ENCODE measurements around the gene PWP1.

GRCh38 chr12:107760207-107760808, 74.7 kb downstream of the PWP1 start:
- TF ChIP-seq RAD21 (IDR thresholded peaks at IDR 0.05; ENCODE audit: insufficient read depth, low read depth, low read length), result no peak
- TF ChIP-seq, protein P1, sequence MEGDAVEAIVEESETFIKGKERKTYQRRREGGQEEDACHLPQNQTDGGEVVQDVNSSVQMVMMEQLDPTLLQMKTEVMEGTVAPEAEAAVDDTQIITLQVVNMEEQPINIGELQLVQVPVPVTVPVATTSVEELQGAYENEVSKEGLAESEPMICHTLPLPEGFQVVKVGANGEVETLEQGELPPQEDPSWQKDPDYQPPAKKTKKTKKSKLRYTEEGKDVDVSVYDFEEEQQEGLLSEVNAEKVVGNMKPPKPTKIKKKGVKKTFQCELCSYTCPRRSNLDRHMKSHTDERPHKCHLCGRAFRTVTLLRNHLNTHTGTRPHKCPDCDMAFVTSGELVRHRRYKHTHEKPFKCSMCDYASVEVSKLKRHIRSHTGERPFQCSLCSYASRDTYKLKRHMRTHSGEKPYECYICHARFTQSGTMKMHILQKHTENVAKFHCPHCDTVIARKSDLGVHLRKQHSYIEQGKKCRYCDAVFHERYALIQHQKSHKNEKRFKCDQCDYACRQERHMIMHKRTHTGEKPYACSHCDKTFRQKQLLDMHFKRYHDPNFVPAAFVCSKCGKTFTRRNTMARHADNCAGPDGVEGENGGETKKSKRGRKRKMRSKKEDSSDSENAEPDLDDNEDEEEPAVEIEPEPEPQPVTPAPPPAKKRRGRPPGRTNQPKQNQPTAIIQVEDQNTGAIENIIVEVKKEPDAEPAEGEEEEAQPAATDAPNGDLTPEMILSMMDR (IDR thresholded peaks at IDR 0.05 in 2 of 3, conservative IDR thresholded peaks at IDR 0.05 in 1 of 3; ENCODE audit: control insufficient read depth in 2 of 3, extremely low read depth in 1 of 3, insufficient read depth in 1 of 3, low read depth in 3 of 3, low read length in 3 of 3), result no peak
- TF ChIP-seq PAX8 (IDR thresholded peaks at IDR 0.05), result no peak
- TF ChIP-seq POLR2A (IDR thresholded peaks at IDR 0.05; ENCODE audit: low read depth, low read length), result no peak
- no peak for TF ChIP-seq RFX5 (IDR thresholded peaks at IDR 0.05; ENCODE audit: low read depth, low read length)
- no peak for TF ChIP-seq ZSCAN29 (IDR thresholded peaks at IDR 0.05)
- TF ChIP-seq CREB1 (IDR thresholded peaks at IDR 0.05; ENCODE audit: low read depth), result no peak
- TF ChIP-seq BRCA1 (IDR thresholded peaks at IDR 0.05; ENCODE audit: low read depth, low read length), result no peak
- TF ChIP-seq REST (IDR thresholded peaks at IDR 0.05; ENCODE audit: low read depth, low read length), result no peak
- no peak for TF ChIP-seq BACH1 (IDR thresholded peaks at IDR 0.05; ENCODE audit: borderline replicate concordance)
- TF ChIP-seq CHD4 (IDR thresholded peaks at IDR 0.05), result no peak
- TF ChIP-seq PRDM15 (CRISPR knock-in tag; IDR thresholded peaks at IDR 0.05), result no peak
- no peak for TF ChIP-seq EZH2 (IDR thresholded peaks at IDR 0.05; ENCODE audit: borderline replicate concordance, control insufficient read depth, low read depth, low read length)
- no peak for TF ChIP-seq NFYB (IDR thresholded peaks at IDR 0.05; ENCODE audit: insufficient read depth, low read depth, low read length)

Measured in GM12878 (cell line).